ENCODE data around the gene GPR179. TPM values are rescaled to one million over a fixed set of nuclear protein-coding genes. Genes with fewer than 3 reads are reported as not detected.

The GPR179 gene
- total and polyA plus RNA-seq, 4 donors: under 0.01 TPM; not detected in 3

- intact Hi-C loops (cut with DNase I): no loop called here
- Histone ChIP-seq H3K9me3 (ENCODE audit: control insufficient read depth, low read length) (no peaks in the 10 kb centered on the region), H3K36me3 (ENCODE audit: control insufficient read depth in 1 of 2, insufficient read depth in 2 of 2, low read length in 1 of 2) (no peaks in the 10 kb centered on the region), H3K4me1 (ENCODE audit: control insufficient read depth in 1 of 2, insufficient read depth in 2 of 2, low read length in 2 of 2) (peaks cover 5 to 14% of the 10 kb centered on the region in 2 donors), H3K4me3 (ENCODE audit: low read length in 2 of 2) (no peak overlapping the region), H3K27me3 (ENCODE audit: control insufficient read depth in 1 of 2, insufficient read depth in 2 of 2, low read length in 1 of 2) (no peaks in the 10 kb centered on the region), H3K27ac (ENCODE audit: low read depth in 1 of 2, low read length in 2 of 2) (peak overlapping the region in 1 of 2 donors; percentile 65)
- DNase-seq (no peak), ATAC-seq (ENCODE audit: low FRiP score) (no peak)
- WGBS, 2 donors: 5 to 6% methylated on average over 2 of the region's 2 CpGs
These were observed 13.8 kb upstream of the GPR179 start for GRCh38 chr17:38357486-38358123.

- no peaks in the 10 kb centered on the region for H3K36me3 ChIP-seq (ENCODE audit: control insufficient read depth in 1 of 2, insufficient read depth in 2 of 2, low read length in 1 of 2)
- intact Hi-C loops (cut with DNase I): no loop called here
- peaks cover 5 to 11% of the 10 kb centered on the region in 2 donors for H3K4me1 ChIP-seq (ENCODE audit: control insufficient read depth in 1 of 2, insufficient read depth in 2 of 2, low read length in 2 of 2)
- DNase-seq (no peak), ATAC-seq (ENCODE audit: low FRiP score) (no peak)
- 10 to 16% methylated on average over 4 of the region's 4 CpGs for WGBS, 2 donors
- H3K4me3 ChIP-seq (ENCODE audit: low read length in 2 of 2): no peak overlapping the region
- H3K27ac ChIP-seq (ENCODE audit: low read depth in 1 of 2, low read length in 2 of 2): no peak overlapping the region
- H3K9me3 ChIP-seq (ENCODE audit: control insufficient read depth, low read length): no peaks in the 10 kb centered on the region
- no peaks in the 10 kb centered on the region for H3K27me3 ChIP-seq (ENCODE audit: control insufficient read depth in 1 of 2, insufficient read depth in 2 of 2, low read length in 1 of 2)
These were observed 11.5 kb upstream of the GPR179 start for GRCh38 chr17:38355251-38355650.

- no peak for ATAC-seq (ENCODE audit: low FRiP score)
- Histone ChIP-seq H3K36me3 (ENCODE audit: control insufficient read depth in 1 of 2, insufficient read depth in 2 of 2, low read length in 1 of 2) (no peaks in the 10 kb centered on the region), H3K27me3 (ENCODE audit: control insufficient read depth in 1 of 2, insufficient read depth in 2 of 2, low read length in 1 of 2) (no peaks in the 10 kb centered on the region), H3K27ac (ENCODE audit: low read depth in 1 of 2, low read length in 2 of 2) (no peak overlapping the region), H3K4me1 (ENCODE audit: control insufficient read depth in 1 of 2, insufficient read depth in 2 of 2, low read length in 2 of 2) (peaks cover 5 to 11% of the 10 kb centered on the region in 2 donors), H3K4me3 (ENCODE audit: low read length in 2 of 2) (no peak overlapping the region), H3K9me3 (ENCODE audit: control insufficient read depth, low read length) (no peaks in the 10 kb centered on the region)
- no peak for DNase-seq
- 50 to 62% methylated on average over 7 of the region's 7 CpGs for WGBS, 2 donors
- intact Hi-C loops (cut with DNase I): no loop called here
These were observed 10.7 kb upstream of the GPR179 start for GRCh38 chr17:38354466-38354865.

GRCh38 chr17:38353668-38354067 lies 9.9 kb upstream of the GPR179 start:
- intact Hi-C loops (cut with DNase I): no loop called here
- Histone ChIP-seq H3K27me3 (ENCODE audit: control insufficient read depth in 1 of 2, insufficient read depth in 2 of 2, low read length in 1 of 2) (no peaks in the 10 kb centered on the region), H3K4me3 (ENCODE audit: low read length in 2 of 2) (peak overlapping the region in 1 of 2 donors; percentile 94), H3K36me3 (ENCODE audit: control insufficient read depth in 1 of 2, insufficient read depth in 2 of 2, low read length in 1 of 2) (no peaks in the 10 kb centered on the region), H3K27ac (ENCODE audit: low read depth in 1 of 2, low read length in 2 of 2) (no peak overlapping the region), H3K4me1 (ENCODE audit: control insufficient read depth in 1 of 2, insufficient read depth in 2 of 2, low read length in 2 of 2) (peaks cover 3 to 5% of the 10 kb centered on the region in 2 donors), H3K9me3 (ENCODE audit: control insufficient read depth, low read length) (no peaks in the 10 kb centered on the region)
- 56 to 60% methylated on average over 13 of the region's 13 CpGs for WGBS, 2 donors
- DNase-seq: peak in 1 of 2 donors; percentile 4
- ATAC-seq (ENCODE audit: low FRiP score): no peak

- WGBS, 2 donors: 5 to 7% methylated on average over 8 of the region's 8 CpGs
- Histone ChIP-seq H3K4me1 (ENCODE audit: control insufficient read depth in 1 of 2, insufficient read depth in 2 of 2, low read length in 2 of 2) (peaks cover 3% of the 10 kb centered on the region in 2 donors), H3K9me3 (ENCODE audit: control insufficient read depth, low read length) (no peaks in the 10 kb centered on the region), H3K27ac (ENCODE audit: low read depth in 1 of 2, low read length in 2 of 2) (no peak overlapping the region), H3K27me3 (ENCODE audit: control insufficient read depth in 1 of 2, insufficient read depth in 2 of 2, low read length in 1 of 2) (no peaks in the 10 kb centered on the region), H3K4me3 (ENCODE audit: low read length in 2 of 2) (peak overlapping the region; percentile 94 to 100), H3K36me3 (ENCODE audit: control insufficient read depth in 1 of 2, insufficient read depth in 2 of 2, low read length in 1 of 2) (no peaks in the 10 kb centered on the region)
- no peak for ATAC-seq (ENCODE audit: low FRiP score)
- DNase-seq: peak in 1 of 2 donors; percentile 9
- intact Hi-C loops (cut with DNase I): no loop called here
These were observed 9.4 kb upstream of the GPR179 start for GRCh38 chr17:38353086-38353604.

GRCh38 chr17:38352245-38353085 lies 8.7 kb upstream of the GPR179 start:
- peaks cover 3% of the 10 kb centered on the region in 2 donors for H3K4me1 ChIP-seq (ENCODE audit: control insufficient read depth in 1 of 2, insufficient read depth in 2 of 2, low read length in 2 of 2)
- no peaks in the 10 kb centered on the region for H3K36me3 ChIP-seq (ENCODE audit: control insufficient read depth in 1 of 2, insufficient read depth in 2 of 2, low read length in 1 of 2)
- H3K9me3 ChIP-seq (ENCODE audit: control insufficient read depth, low read length): no peaks in the 10 kb centered on the region
- ATAC-seq (ENCODE audit: low FRiP score): peak; percentile 40
- H3K27me3 ChIP-seq (ENCODE audit: control insufficient read depth in 1 of 2, insufficient read depth in 2 of 2, low read length in 1 of 2): no peaks in the 10 kb centered on the region
- peak overlapping the region; percentile 41 to 58 for H3K27ac ChIP-seq (ENCODE audit: low read depth in 1 of 2, low read length in 2 of 2)
- WGBS, 2 donors: 1% methylated on average over 52 to 72 of the region's 72 CpGs
- peak overlapping the region; percentile 94 to 100 for H3K4me3 ChIP-seq (ENCODE audit: low read length in 2 of 2)
- DNase-seq: peak; percentile 58 to 78
- intact Hi-C loops (cut with DNase I): no loop called here

GRCh38 chr17:38351412-38352222 lies 7.9 kb upstream of the GPR179 start, which contains the start of gene SOCS7:
SOCS7 (plus strand) TSS chr17:38351844; CDS start chr17:38352053, 209 bp downstream.
- intact Hi-C loops (cut with DNase I): no loop called here
- Histone ChIP-seq H3K4me1 (ENCODE audit: control insufficient read depth in 1 of 2, insufficient read depth in 2 of 2, low read length in 2 of 2) (peaks cover 2 to 3% of the 10 kb centered on the region in 2 donors), H3K4me3 (ENCODE audit: low read length in 2 of 2) (peak within 1 kb of the TSS; percentile 94 to 100)

GRCh38 chr17:38350035-38350434 lies 6.3 kb upstream of the GPR179 start:
- Histone ChIP-seq H3K4me3 (ENCODE audit: low read length in 2 of 2) (no peak overlapping the region), H3K27me3 (ENCODE audit: control insufficient read depth in 1 of 2, insufficient read depth in 2 of 2, low read length in 1 of 2) (no peaks in the 10 kb centered on the region), H3K4me1 (ENCODE audit: control insufficient read depth in 1 of 2, insufficient read depth in 2 of 2, low read length in 2 of 2) (peaks cover 2 to 3% of the 10 kb centered on the region in 2 donors), H3K36me3 (ENCODE audit: control insufficient read depth in 1 of 2, insufficient read depth in 2 of 2, low read length in 1 of 2) (no peaks in the 10 kb centered on the region), H3K9me3 (ENCODE audit: control insufficient read depth, low read length) (no peaks in the 10 kb centered on the region), H3K27ac (ENCODE audit: low read depth in 1 of 2, low read length in 2 of 2) (peak overlapping the region in 1 of 2 donors; percentile 12)
- peak in 1 of 2 donors; percentile 4 for DNase-seq
- WGBS, 2 donors: 95 to 98% methylated on average over 2 of the region's 2 CpGs
- no peak for ATAC-seq (ENCODE audit: low FRiP score)
- intact Hi-C loops (cut with DNase I): no loop called here

More at GRCh38 chr17:38351412-38352222, 7.9 kb upstream of the GPR179 start, which contains the start of gene SOCS7:
- DNase-seq (peak; percentile 96 to 99), ATAC-seq (ENCODE audit: low FRiP score) (peak; percentile 96)
- WGBS, 2 donors: 4 to 15% methylated on average over 21 to 84 of the region's 84 CpGs
- Histone ChIP-seq H3K36me3 (ENCODE audit: control insufficient read depth in 1 of 2, insufficient read depth in 2 of 2, low read length in 1 of 2) (no peaks in the 10 kb centered on the region), H3K9me3 (ENCODE audit: control insufficient read depth, low read length) (no peaks in the 10 kb centered on the region), H3K27ac (ENCODE audit: low read depth in 1 of 2, low read length in 2 of 2) (peak within 1 kb of the TSS; percentile 58 to 62), H3K27me3 (ENCODE audit: control insufficient read depth in 1 of 2, insufficient read depth in 2 of 2, low read length in 1 of 2) (no peaks in the 10 kb centered on the region)

Measured in aorta (tissue), 5 donors.